Stimulated activated naive CD4-positive, alpha-beta T cell treated with Interleukin-2 at 50 U/mL for 16 hours (primary cell): ENCODE results near the gene F7.
"Not testable (repeated sequence)": the region's sequence is repeated elsewhere in the genome, so short reads cannot be mapped to it uniquely, and the experiment has no call there.

Experiments
- DNase-seq: peaks from one replicate; lab custom pipeline; 2025; lab: John Stamatoyannopoulos, UW

The F7 gene

DNA sequence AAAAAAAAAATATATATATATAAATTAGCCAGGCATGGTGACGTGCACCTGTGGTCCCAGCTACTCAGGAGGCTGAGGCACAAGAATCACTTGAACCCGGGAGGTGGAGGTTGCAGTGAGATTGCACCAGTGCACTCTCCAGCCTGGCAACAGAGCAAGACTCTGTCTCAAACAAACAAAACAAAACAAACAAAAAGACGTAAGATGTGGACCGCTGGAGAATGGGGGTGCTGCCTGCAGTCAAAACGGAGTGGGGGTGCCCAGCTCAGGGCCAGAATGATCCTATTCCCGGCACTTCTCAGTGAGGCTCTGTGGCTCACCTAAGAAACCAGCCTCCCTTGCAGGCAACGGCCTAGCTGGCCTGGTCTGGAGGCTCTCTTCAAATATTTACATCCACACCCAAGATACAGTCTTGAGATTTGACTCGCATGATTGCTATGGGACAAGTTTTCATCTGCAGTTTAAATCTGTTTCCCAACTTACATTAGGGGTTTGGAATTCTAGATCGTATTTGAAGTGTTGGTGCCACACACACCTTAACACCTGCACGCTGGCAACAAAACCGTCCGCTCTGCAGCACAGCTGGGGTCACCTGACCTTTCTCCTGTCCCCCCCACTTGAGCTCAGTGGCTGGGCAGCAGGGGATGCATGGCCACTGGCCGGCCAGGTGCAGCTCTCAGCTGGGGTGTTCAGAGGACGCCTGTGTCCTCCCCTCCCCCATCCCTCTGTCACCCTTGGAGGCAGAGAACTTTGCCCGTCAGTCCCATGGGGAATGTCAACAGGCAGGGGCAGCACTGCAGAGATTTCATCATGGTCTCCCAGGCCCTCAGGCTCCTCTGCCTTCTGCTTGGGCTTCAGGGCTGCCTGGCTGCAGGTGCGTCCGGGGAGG lies at the start of gene F7:
TSS of gene F7 (plus strand) at position 760 of the 889 bp plus-strand sequence. CDS start at position 811, 51 bp downstream.
- DNase-seq = no peak

DNA sequence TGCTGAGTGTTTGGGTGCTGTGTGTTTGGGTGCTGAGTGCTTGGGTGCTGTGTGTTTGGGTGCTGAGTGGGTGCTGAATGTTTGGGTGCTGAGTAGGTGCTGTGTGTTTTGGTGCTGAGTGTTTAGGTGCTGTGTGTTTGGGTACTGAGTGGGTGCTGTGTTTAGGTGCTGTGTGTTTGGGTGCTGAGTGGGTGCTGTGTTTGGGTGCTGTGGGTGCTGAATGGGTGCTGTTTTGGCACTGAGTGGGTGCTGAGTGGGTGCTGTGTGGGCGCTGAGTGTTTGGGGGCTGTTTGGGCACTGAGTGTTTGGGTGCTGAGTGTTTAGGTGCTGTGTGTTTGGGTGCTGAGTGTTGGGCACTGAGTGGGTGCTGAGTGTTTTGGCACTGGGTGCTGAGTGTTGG lies 48.5 kb upstream of the F7 start:
- no peak for DNase-seq

DNA sequence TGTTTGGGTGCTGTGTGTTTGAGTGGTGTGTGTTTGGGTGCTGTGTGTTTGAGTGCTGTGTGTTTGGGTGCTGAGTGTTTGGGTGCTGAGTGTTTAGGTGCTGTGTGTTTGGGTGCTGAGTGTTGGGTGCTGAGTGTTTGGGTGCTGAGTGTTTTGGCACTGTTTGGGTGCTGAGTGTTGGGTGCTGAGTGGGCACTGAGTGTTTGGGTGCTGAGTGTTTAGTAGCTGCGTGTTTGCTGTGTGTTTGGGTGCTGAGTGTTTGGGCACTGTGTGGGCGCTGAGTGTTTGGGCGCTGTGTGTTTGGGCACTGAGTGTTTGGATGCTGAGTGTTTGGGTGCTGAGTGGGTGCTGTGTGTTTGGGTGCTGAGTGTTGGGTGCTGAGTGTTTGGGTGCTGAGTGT lies 48.0 kb upstream of the F7 start:
- not testable (repeated sequence) for DNase-seq

DNA sequence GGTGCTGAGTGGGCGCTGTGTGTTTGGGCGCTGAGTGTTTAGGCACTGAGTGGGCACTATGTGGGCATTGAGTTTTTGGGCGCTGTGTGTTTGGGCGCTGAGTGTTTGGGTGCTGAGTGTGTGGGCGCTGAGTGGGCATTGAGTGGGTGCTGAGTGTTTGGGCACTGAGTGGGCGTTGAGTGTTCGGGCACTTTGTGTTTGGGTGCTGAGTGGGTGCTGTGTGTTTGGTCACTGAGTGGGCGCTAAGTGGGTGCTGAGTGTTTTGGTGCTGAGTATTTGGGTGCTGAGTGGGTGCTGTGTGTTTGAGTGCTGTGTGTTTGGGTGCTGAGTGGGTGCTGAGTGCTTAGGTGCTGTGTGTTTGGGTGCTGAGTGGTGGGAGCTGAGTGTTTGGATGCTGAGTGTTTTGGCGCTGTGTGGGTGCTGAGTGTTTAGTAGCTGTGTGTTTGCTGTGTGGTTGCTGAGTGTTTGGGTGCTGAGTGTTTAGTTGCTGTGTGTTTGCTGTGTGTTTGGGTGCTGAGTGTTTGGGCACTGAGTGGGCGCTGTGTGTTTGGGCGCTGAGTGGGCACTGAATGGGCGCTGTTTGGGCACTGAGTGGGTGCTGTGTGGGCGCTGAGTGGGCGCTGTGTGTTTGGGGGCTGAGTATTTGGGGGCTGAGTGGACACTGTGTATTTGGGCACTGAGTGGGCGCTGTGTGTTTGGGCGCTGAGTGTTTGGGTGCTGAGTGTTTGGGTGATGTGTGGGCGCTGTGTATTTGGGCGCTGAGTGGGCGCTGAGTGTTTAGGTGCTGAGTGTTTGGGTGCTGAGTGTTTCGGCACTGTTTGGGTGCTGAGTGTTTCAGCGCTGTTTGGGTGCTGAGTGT lies 47.2 kb upstream of the F7 start:
- DNase-seq = no peak

DNA sequence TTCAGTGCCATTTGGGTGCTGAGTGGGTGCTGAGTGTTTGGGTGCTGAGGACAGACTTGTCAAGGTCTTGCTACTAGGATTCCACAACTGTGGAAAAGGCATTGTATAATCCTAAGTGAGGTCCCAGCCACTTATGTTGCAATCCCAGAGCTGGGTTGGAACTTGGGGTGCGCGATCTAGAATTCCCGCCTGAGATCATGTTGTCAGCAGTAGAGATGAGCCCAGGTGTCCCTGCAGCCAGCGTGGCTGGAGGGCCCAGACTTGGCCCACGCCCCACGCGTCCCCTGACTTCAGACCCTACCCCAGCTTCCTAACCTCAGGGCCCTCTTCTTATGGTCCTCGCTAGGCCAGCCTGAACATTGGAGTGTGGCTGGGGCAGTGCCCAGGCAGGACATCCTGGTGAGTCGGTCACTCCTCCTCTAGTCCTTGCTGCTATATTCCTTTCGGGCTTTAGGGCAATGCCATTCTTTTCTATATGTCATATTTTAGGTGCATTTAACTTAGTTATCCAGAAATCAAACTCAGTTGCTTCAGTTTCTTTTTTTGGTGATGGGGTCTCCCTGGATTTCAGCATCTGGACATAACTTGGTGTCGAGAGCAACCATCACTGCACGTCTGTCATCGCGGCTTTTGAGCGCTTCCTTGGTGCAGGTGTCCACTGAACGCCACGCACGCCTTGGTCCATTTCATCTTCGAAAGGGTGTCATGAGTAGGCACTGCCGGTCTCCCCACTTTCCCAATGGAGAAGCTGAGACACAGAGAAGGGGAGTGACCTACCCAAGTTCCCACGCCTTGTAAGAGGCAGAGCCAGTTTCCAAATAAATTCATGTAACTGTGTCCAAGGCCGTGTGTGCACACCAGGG lies 46.4 kb upstream of the F7 start:
- DNase-seq = no peak

DNA sequence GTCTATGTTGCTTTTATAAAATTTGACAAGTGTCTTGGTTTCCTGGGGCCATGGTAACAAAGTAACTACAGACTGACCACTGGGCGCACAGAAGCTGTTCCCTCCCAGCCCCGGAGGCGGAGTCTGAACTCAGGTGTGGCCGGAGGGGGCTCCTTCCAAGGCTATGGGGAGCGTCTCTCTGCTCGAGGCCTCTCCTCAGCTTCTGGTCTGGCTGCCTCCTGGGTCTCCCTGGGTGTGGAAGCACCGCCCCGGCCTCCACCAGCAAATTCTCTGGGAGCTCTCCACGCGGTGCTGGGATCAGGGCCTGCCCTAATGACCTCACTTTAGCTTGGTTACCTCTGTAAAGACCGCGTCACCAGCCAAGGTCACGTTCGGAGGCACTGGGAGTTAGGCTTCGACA lies 45.7 kb upstream of the F7 start:
- DNase-seq = no peak

DNA sequence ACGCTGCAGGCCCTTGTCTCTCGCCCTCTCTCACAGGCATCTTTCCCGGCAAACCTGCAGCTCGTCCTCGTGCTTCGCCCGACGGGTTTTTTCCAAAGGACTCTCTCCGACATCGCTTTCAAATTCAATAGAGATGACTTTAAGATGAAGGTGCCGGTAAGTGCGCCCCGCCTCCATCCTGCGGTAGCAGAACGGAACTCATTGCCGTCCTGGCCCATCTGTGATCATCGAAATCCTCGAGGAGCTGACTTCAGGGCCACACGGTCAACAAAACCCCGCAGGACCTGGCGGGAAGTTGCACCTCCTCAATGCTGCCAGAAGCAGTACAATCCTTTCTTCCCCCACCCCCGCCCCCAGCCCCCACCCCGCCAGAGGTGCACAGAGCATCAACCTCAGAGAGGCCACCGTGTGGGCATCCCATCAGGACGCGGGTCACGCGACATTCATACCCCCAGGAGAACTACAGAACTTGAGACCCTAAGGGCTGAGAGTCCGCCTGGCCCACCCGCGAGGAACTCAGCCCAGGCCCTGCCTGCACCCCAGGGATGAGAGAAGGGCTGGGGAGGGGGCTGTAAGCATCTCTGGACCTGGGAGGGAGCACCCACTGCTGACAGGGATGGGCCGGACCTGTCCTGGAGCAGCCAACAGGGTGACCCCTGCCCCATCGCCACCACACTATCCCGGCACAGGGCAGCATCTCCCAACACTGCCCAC lies 44.9 kb upstream of the F7 start:
- DNase-seq = no peak

DNA sequence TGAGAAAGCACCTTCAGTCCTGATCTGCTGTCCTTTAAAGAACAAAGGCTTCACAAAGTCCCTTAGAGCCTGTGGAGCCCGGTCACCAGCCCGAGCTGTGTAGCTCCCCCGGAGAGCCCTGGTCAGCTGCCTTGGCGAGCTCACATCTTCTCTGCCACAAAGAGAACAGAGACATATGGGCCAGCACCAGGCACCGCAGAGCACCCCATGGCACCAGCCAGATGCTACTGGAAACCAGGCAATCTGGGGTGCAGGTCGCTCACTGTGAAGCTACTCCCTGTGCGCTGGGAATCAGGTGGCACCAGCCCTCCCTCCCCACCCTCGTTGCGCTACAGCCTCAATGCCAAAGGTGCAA lies 44.3 kb upstream of the F7 start:
- no peak for DNase-seq

DNA sequence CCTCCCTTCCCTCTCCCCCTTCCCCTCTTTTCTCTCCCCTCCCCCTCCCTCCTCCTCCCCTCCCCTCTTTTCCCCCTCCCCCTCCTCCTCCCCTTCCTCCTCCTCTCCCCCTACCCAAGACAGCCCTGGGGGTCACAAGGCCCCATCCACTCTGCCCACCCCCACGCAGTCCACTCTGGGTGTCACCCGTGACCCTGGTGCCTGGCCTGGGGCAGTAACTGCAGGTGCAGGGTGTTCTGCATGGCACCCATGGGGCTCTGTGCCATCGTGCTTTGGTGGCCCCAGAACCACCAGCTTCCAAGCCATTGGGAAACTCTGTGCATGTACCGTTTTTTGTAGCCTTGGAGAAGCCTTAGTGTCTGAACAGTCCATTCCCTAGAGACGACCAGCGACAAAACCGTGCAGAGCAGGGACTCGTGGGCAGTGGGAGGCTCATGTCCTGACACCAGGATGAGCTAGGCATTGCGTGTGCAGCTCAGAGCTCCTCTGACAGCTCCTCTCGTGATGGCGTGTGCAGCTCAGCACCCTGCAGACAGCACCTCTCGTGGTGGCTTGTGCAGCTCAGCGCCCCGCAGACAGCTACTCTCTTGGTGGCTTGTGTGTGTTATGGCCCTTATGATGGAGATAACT lies 43.7 kb upstream of the F7 start:
- no peak for DNase-seq

DNA sequence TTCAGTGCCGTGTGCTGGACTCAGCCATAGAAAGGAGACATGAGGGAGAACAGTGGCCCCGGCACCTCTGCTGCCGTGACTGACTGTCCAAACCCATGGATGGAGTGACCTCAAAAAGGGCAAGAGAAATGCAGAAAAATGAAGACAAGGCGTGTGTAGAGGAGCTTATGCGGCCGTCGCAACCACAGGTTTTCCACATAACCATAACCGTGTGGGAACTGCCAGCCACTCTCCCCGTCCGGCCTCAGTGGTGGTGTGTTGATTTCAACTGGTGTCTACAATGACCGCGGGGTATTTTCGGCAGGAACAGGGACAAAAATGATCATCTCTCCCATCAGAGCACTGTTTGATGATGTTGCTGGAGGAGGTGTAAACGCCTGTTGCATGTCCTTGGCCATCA lies 42.9 kb upstream of the F7 start:
- no peak for DNase-seq

DNA sequence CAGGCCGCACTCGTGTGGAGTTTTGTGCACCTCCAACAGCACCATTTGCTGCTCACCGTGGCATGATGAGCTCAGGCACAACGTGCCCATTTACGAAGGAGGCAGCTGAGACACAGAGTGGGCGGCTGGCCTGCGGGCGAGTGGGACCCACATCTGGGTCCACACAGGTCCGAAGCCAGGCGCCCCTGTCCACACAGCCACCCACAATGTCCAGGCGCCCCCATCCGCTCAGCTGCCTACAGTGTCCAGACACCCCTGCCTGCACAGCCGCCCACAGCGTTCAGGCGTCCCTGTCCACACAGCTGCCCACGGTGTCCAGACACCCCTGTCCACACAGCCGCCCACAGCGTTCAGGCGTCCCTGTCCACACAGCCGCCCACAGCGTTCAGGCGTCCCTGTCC lies 42.5 kb upstream of the F7 start:
- no peak for DNase-seq

DNA sequence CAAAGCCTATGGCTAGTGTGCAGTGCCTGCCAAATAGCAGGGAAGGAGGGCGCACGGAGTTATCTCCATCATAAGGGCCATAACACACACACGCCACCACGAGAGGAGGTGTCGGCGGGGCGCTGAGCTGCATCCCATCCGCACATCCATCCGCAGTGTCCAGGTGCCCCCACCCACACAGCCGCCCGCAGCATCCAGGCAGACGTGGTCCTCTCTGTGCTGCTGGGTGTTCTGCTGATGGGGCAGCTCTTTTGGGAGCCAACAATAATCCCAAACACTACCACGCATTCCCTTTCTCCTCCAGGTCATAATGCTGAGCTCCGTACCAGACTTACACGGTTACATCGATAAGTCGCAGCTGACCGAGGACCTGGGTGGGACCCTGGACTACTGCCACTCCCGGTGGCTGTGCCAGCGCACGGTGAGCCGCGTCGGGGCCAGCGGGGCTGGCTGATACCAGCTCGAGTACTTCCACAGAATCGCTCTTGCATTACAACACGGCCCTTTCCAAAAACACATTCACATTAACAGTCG lies 41.5 kb upstream of the F7 start:
- DNase-seq = no peak

DNA sequence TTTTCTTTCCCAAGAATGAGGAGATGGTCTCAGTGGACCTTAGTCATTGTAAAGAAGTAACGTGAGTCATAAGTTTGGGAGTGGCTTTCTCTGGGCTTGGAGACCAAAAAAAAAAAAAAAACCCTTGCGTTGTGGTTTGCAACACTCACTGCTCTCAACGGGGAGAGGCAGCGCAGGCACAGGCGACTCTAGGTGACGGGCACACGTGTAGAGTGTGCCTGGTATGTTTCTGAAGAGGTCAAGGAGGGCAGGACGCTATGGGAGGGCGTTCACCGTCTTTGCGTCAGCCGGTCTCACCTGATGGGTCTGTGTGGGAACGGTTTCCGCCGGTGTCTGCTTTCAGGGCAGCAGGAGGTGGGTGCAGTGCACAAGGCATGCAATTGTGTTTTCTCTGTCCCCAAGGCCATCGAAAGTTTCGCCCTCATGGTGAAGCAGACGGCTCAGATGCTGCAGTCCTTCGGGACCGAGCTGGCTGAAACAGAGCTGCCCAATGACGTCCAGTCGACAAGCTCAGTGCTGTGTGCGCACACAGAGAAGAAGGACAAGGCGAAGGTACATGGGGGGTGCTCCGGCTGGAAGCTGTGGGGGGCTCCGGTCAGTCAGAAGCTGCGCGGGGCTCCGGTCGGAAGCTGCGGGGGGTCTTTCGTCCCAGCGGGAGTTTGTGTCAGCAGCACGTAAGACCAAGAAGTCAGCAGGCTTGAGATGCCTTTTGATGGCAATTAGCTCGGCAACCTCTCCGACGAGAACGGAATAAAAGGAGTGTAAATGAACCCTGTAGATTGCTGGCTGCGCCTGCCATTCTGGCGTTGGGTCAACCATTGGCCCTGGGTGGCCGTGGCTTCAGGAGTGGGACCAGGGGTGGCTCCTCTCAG lies 40.8 kb upstream of the F7 start:
- no peak for DNase-seq

DNA sequence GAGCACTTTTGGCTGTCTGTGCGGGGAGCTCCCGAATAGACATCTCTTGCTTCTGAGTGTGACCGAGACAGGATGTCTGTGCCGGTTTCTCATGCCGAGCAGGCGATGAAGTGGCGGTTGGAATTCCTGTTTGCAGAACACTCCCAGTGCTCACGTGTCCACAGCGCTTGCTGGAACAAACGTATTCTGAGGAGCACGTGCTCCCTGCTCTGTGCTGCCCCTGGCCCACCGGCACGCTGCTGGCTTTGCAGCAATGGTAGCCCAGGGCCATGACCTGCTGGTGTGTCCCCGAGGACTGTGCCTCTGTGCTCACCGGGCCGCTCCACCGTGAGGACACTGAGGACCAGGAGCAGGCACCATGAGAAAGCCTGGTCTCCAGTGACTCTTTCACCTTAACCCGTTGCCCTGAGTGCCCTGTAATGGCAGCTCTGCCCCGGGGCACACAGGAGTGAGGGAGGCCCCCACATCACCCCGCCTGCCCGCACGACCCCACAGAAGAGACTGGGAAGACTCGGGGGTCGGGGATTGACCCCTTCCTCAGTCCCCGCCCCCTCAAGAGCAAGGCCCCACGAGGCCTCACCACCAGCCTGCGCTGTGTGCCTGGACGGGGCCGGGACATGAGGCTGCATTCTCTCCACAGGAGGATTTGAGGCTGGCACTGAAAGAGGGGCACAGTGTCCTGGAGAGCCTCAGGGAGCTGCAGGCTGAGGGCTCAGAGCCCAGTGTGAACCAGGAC lies 40.0 kb upstream of the F7 start:
- DNase-seq = no peak

DNA sequence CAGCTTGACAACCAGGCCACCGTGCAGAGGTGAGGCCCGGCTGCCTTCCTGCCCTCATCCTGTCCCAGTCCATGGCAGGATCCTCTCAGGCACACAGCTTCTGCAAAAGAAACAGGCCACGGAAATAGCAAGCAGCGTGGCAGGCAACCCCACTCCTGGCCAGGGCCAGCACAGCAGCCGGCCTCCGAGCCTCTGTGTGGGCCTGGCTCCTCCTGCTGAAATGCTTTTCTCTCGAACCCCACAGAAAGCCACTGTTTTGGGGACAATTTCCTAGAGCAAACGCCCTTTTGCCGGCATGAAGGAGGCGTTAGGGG lies 39.5 kb upstream of the F7 start:
- no peak for DNase-seq

DNA sequence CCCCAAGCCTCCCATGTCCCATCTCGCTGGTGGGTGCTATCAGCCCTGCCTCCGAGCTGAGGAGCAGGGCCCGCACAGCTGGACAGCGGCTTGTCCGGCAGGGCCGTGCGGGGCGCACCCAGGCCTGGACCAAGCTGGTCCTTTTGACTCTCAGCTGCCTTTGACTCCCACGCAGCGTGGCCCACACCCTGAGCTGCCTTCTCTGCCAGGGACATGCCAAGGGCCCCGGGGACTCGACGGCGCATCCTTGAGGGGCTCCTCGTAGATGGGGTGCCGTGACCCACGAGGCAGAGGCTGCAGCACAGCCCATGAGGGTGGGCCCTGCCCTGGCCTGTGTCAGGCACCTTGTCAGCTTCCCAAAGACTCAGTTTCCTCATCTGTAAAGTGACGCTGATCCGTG lies 38.8 kb upstream of the F7 start:
- no peak for DNase-seq

DNA sequence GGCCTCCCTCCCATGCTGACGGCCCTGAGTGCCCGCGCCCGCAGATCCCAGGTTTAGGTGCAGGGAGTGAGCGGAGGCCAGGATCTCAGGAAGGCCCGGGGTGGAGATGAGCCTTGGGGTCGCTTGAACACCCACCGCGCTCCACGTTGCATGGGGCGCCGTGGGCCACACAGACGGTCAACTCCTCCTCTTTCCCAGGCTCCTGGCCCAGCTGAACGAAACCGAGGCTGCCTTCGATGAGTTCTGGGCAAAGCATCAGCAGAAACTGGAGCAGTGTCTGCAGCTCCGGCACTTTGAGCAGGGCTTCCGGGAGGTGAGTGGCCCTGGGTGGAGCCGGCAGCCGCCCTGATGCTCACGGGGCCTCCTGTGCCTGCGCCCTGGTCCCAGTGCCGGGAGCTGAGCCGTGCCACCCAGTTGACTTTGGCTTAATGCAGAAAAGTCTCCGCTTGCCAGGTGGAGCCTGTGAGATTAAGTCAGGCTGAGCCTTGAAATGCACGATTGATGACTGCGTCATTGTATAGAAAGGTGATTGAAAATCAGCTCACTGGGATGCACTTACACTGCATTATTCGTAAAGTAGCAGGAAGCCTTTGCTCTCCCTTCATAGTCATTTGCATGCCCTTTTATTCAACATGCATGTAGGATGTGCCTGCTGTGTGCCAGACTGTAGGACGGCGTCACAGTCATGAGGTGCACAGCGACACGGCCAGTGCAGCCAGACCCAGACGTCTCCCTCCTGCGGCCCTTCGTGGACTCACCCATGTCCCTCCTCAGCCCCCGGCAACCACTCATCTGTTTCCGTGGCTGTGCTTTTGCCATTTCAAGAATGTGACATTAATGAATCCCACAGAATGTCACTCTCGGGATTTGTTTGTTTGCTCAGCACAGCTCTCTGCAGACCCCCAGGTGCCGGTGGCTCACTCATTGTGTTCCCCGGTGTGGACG lies 35.5 kb upstream of the F7 start:
- DNase-seq = no peak

DNA sequence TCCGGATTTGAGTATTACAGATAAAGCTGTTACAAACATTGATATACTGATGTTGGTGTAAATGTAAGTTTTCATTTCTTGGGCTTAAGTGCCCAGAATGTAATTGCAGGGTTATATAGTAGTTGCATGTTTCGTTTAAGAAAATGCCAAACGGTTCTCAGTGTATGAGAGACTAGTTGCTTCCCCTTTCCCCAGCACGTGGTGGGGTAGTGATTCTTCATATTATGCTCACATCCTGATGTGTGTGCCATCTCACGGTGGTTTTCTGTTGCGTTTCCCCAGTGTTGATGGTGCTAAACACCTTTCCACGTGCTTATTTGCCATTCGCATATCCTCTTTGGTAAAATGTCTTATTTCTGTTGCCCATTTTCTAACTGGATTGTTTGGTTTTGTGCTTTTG lies 34.7 kb upstream of the F7 start:
- no peak for DNase-seq
